KOPT-K1 (cell line): ENCODE measurements around the gene ZNF581.

Experiments
- H3K27ac ChIP-seq: fragments of 200-600 bp; sonication (generic); 2 replicates; pipeline ENCODE4 v1.5.1; 2016; ENCODE audit warnings: antibody characterized with exemption, mild to moderate bottlenecking, low read depth, low read length; ENCODE audit not compliant: poor library complexity, severe bottlenecking
- H3K36me3 ChIP-seq: fragments of 200-600 bp; sonication (generic); 2 replicates; pipeline ENCODE4 v1.5.1; 2017; ENCODE audit warnings: antibody characterized with exemption, mild to moderate bottlenecking, low read length, moderate library complexity; ENCODE audit not compliant: insufficient read depth
- H3K9me3 ChIP-seq: fragments of 200-600 bp; sonication (generic); 2 replicates; pipeline ENCODE4 v1.5.1; 2017; ENCODE audit warnings: antibody characterized with exemption, low read length, mild to moderate bottlenecking; ENCODE audit not compliant: insufficient read depth, poor library complexity, severe bottlenecking

The ZNF581 gene

GRCh38 chr19:55680339-55681130, 37.1 kb downstream of the ZNF581 start:
- no peaks in the 10 kb centered on the region for H3K9me3 ChIP-seq
- H3K27ac ChIP-seq = no peak overlapping the region
- peaks cover 84% of the 10 kb centered on the region for H3K36me3 ChIP-seq

- H3K9me3 ChIP-seq = no peaks in the 10 kb centered on the region
- H3K36me3 ChIP-seq = peaks cover 93% of the 10 kb centered on the region
- no peak overlapping the region for H3K27ac ChIP-seq
Observed at GRCh38 chr19:55681131-55682092, 38.0 kb downstream of the ZNF581 start.

GRCh38 chr19:55683449-55684261, 40.2 kb downstream of the ZNF581 start:
- H3K9me3 ChIP-seq = no peaks in the 10 kb centered on the region
- peaks cover 96% of the 10 kb centered on the region for H3K36me3 ChIP-seq
- no peak overlapping the region for H3K27ac ChIP-seq

GRCh38 chr19:55684946-55685681, 41.7 kb downstream of the ZNF581 start:
- peaks cover 96% of the 10 kb centered on the region for H3K36me3 ChIP-seq
- no peaks in the 10 kb centered on the region for H3K9me3 ChIP-seq
- no peak overlapping the region for H3K27ac ChIP-seq

- peaks cover 96% of the 10 kb centered on the region for H3K36me3 ChIP-seq
- H3K9me3 ChIP-seq = no peaks in the 10 kb centered on the region
- H3K27ac ChIP-seq = no peak overlapping the region
Observed at GRCh38 chr19:55685776-55686175, 42.3 kb downstream of the ZNF581 start.

- Histone ChIP-seq H3K27ac (no peak overlapping the region), H3K9me3 (no peaks in the 10 kb centered on the region), H3K36me3 (peaks cover 96% of the 10 kb centered on the region)
Observed at GRCh38 chr19:55686311-55687050, 43.0 kb downstream of the ZNF581 start.

- H3K9me3 ChIP-seq = no peaks in the 10 kb centered on the region
- peaks cover 97% of the 10 kb centered on the region for H3K36me3 ChIP-seq
- no peak overlapping the region for H3K27ac ChIP-seq
Observed at GRCh38 chr19:55687281-55688201, 44.1 kb downstream of the ZNF581 start.

- Histone ChIP-seq H3K27ac (no peak overlapping the region), H3K9me3 (no peaks in the 10 kb centered on the region), H3K36me3 (peaks cover 100% of the 10 kb centered on the region)
Observed at GRCh38 chr19:55688422-55689218, 45.2 kb downstream of the ZNF581 start.

GRCh38 chr19:55689411-55690108, 46.1 kb downstream of the ZNF581 start:
- no peak overlapping the region for H3K27ac ChIP-seq
- peaks cover 100% of the 10 kb centered on the region for H3K36me3 ChIP-seq
- H3K9me3 ChIP-seq = no peaks in the 10 kb centered on the region

GRCh38 chr19:55690109-55690768, 46.8 kb downstream of the ZNF581 start:
- Histone ChIP-seq H3K27ac (no peak overlapping the region), H3K36me3 (peaks cover 100% of the 10 kb centered on the region), H3K9me3 (no peaks in the 10 kb centered on the region)

- peaks cover 100% of the 10 kb centered on the region for H3K36me3 ChIP-seq
- H3K27ac ChIP-seq = no peak overlapping the region
- H3K9me3 ChIP-seq = no peaks in the 10 kb centered on the region
Observed at GRCh38 chr19:55690769-55691545, 47.5 kb downstream of the ZNF581 start.
